Suprapubic skin (tissue), 4 donors: ENCODE data around the gene TMUB1. TPM values are rescaled to one million over a fixed set of nuclear protein-coding genes. Genes with fewer than 3 reads are reported as not detected.
A peak's percentile ranks its signal among the peaks of the same experiment; 100 is the strongest.

Experiments used
- DNase-seq, 2 donors: peaks; one replicate each; pipeline ENCODE4 v3.0.0-alpha.2; 2019; ENCODE audit warnings: low spot score in 2 of 2
- H3K27ac ChIP-seq: fragments of 200-600 bp; sonication (generic); one replicate; pipeline ENCODE4 v1.5.1; 2019
- H3K27me3 ChIP-seq: fragments of 200-600 bp; sonication (generic); one replicate; pipeline ENCODE4 v1.5.1; 2019
- H3K36me3 ChIP-seq: fragments of 200-600 bp; sonication (generic); one replicate; pipeline ENCODE4 v1.5.1; 2019
- H3K4me1 ChIP-seq: fragments of 200-600 bp; sonication (generic); one replicate; pipeline ENCODE4 v1.5.1; 2019
- H3K4me3 ChIP-seq: fragments of 200-600 bp; sonication (generic); one replicate; pipeline ENCODE4 v1.5.1; 2019; ENCODE audit warnings: mild to moderate bottlenecking
- H3K9me3 ChIP-seq: fragments of 200-600 bp; sonication (generic); one replicate; pipeline ENCODE4 v1.5.1; 2019
- EP300 ChIP-seq: sonication (generic); formaldehyde crosslinking; IDR thresholded peaks from one replicate; pipeline ENCODE4 v1.6.1; 2017; ENCODE audit warnings: antibody characterized with exemption
- POLR2A ChIP-seq, 2 donors: fragments of 450-650 bp; IDR thresholded peaks; one replicate each; pipeline ENCODE4 v1.6.1; 2017; ENCODE audit warnings: antibody characterized with exemption in 2 of 2, mild to moderate bottlenecking in 2 of 2, moderate library complexity in 2 of 2
- POLR2AphosphoS5 ChIP-seq, 3 donors: sonication (generic); formaldehyde crosslinking; IDR thresholded peaks; one replicate each; pipeline ENCODE4 v1.6.1; 2017; ENCODE audit warnings: antibody characterized with exemption in 3 of 3
- whole genome bisulfite sequencing: methylation state at CpG from one replicate; pipeline ENCODE4 v1.1.5; 2018; 5-methylcytosine and 5-hydroxymethylcytosine counted together
- total RNA-seq, 4 donors: library from RNA; depleted of rRNA; stranded (reverse); fragments of >200 nt; gene quantifications; one replicate each; pipeline ENCODE4 v1.1.0, GENCODE V29; 2016
- TF ChIP-seq, protein P1 (sequence below), 2 donors: fragments of 200-600 bp in 1 of 2; fragments of 450-650 bp in 1 of 2; sonication (generic) in 1 of 2; IDR thresholded peaks; one replicate each; pipeline ENCODE4 v1.5.1; 2016 to 2019; ENCODE audit warnings: antibody characterized with exemption in 2 of 2, mild to moderate bottlenecking in 1 of 2, moderate library complexity in 1 of 2

Gene TMUB1
- total RNA-seq, 4 donors from 2014 or later, result 32.5 to 50.3 (median 45.7) TPM

DNA sequence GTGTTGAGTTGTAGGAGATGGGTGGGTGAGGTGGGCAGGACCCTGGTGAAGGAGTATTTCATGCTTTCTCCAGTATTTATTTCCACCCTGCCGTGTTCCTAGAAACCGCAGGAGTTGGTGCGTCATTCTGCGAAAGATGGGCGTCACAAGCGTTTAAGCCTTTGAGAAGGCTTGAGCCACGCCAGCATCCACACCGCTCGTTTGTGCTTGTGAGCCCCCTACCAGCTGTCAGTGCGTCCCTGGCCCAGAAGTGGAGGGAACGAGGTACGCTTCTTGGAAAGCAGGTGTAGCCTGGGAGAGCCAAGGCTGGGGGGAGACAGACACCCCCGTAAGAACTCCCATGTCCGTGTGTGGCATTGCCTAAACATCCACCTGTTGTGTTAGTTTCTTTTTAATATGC, 8.7 kb upstream of the TMUB1 start:
- no peak overlapping the region for H3K4me3 ChIP-seq
- peaks cover 52% of the 10 kb centered on the region for H3K4me1 ChIP-seq
- TF ChIP-seq, protein P1, sequence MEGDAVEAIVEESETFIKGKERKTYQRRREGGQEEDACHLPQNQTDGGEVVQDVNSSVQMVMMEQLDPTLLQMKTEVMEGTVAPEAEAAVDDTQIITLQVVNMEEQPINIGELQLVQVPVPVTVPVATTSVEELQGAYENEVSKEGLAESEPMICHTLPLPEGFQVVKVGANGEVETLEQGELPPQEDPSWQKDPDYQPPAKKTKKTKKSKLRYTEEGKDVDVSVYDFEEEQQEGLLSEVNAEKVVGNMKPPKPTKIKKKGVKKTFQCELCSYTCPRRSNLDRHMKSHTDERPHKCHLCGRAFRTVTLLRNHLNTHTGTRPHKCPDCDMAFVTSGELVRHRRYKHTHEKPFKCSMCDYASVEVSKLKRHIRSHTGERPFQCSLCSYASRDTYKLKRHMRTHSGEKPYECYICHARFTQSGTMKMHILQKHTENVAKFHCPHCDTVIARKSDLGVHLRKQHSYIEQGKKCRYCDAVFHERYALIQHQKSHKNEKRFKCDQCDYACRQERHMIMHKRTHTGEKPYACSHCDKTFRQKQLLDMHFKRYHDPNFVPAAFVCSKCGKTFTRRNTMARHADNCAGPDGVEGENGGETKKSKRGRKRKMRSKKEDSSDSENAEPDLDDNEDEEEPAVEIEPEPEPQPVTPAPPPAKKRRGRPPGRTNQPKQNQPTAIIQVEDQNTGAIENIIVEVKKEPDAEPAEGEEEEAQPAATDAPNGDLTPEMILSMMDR (IDR thresholded peaks at IDR 0.05), result no peak
- TF ChIP-seq POLR2A (IDR thresholded peaks at IDR 0.05), result no peak
- TF ChIP-seq POLR2AphosphoS5 (IDR thresholded peaks at IDR 0.05), result no peak
- no peak for TF ChIP-seq EP300
- WGBS, result 92% methylated on average over 14 of the region's 14 CpGs
- no peaks in the 10 kb centered on the region for H3K36me3 ChIP-seq
- no peaks in the 10 kb centered on the region for H3K27me3 ChIP-seq
- H3K27ac ChIP-seq, result no peak overlapping the region
- no peak for DNase-seq
- H3K9me3 ChIP-seq, result no peaks in the 10 kb centered on the region

DNA sequence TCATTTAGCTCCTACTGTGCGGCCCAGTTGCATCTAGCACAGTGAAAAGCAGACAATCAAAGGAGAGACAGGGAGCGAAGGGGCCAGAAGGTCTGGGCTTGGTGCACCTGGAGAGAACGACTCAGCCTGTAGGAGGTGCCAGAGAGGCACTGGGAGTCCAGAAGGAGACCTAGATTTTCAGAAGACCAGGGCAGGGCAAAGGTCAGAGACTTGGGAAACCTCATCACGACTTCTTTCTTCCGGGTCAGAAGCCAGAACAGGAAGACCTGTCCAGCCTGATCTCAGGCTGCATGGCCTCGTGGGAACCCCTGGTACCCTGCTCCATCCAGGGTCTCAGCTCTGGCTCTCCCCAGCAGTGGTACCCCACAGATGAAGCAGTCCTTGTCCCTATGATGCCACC, 8.1 kb upstream of the TMUB1 start:
- TF ChIP-seq POLR2AphosphoS5 (IDR thresholded peaks at IDR 0.05), result no peak
- TF ChIP-seq, protein P1 (IDR thresholded peaks at IDR 0.05), result peak in 1 of 2 donors; percentile 56
- TF ChIP-seq EP300, result no peak
- no peaks in the 10 kb centered on the region for H3K9me3 ChIP-seq
- H3K4me1 ChIP-seq, result peaks cover 52% of the 10 kb centered on the region
- 67% methylated on average over 5 of the region's 6 CpGs for WGBS
- H3K4me3 ChIP-seq, result no peak overlapping the region
- H3K27ac ChIP-seq, result no peak overlapping the region
- DNase-seq, result no peak
- H3K36me3 ChIP-seq, result no peaks in the 10 kb centered on the region
- no peaks in the 10 kb centered on the region for H3K27me3 ChIP-seq

DNA sequence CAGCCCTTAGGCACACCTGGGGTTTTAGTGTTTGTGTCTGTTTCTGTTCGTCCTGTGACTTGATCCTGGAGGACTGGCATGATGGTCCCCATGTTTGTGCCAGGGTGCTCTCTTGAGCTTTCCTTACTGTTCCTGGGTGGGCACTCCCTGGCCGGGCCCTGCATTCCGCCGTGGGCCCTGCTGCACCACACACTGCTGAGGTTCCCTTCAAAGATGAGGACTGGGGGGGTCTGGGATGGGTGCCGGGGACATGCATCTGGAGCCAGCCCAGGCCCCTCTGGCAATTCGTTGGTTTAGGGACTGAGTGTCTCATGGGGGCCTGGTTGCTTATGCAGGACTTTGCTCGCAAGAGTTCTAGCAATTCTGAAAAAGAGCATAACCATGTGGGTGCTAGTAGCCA, 7.7 kb upstream of the TMUB1 start:
- no peak overlapping the region for H3K27ac ChIP-seq
- H3K9me3 ChIP-seq, result no peaks in the 10 kb centered on the region
- peaks cover 53% of the 10 kb centered on the region for H3K4me1 ChIP-seq
- 83% methylated on average over 6 of the region's 7 CpGs for WGBS
- H3K36me3 ChIP-seq, result no peaks in the 10 kb centered on the region
- peak in 1 of 2 donors; percentile 59 for DNase-seq
- no peaks in the 10 kb centered on the region for H3K27me3 ChIP-seq
- no peak for TF ChIP-seq POLR2AphosphoS5 (IDR thresholded peaks at IDR 0.05)
- TF ChIP-seq POLR2A (IDR thresholded peaks at IDR 0.05), result no peak
- TF ChIP-seq EP300, result no peak
- TF ChIP-seq, protein P1 (IDR thresholded peaks at IDR 0.05), result no peak
- no peak overlapping the region for H3K4me3 ChIP-seq

DNA sequence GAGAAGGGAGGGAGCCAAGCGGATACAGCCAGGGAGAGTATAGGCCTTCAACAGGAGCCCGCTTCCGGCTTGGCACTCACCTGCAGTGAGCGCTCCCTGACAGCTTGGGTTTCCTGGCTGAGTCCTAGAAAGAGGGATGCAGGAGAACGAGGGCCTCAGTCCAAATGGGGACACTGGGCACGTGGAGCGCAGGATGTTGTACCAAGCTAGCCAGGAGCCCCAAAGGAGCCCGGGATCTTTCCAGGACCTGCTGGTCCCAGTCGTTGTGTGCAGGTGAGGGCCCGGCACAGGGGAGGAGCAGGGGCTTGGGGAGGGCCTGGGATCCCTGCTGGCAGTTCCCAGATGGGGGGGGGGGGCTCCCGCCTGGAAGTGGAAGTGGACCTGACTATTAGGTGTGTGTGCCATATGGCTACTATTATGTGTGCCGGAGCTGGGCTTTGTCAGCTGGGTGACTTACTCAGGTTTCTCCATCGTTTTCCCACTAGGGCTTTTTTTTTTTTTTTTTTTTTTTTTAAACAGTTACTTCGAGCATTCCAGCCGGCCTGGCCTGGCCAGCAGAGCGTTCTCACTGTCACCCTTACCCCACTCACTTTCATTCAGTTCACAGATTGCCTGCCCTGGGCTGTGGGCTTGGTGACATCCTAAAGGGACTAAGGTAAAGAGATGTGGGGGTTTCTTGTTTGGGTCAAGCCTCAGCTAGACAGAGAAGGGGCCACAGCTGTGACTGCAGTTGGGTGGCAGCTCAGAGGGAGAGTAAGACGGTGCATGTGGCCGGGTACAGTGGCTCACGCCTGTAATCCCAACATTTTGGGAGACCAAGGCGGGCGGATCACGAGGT, 6.8 kb upstream of the TMUB1 start:
- WGBS, result 74% methylated on average over 21 of the region's 22 CpGs
- DNase-seq, result peak in 1 of 2 donors; percentile 72
- H3K36me3 ChIP-seq, result no peaks in the 10 kb centered on the region
- H3K4me1 ChIP-seq, result peaks cover 60% of the 10 kb centered on the region
- H3K27me3 ChIP-seq, result no peaks in the 10 kb centered on the region
- no peak for TF ChIP-seq POLR2A (IDR thresholded peaks at IDR 0.05)
- TF ChIP-seq POLR2AphosphoS5 (IDR thresholded peaks at IDR 0.05), result no peak
- TF ChIP-seq, protein P1 (IDR thresholded peaks at IDR 0.05), result no peak
- no peak for TF ChIP-seq EP300
- H3K27ac ChIP-seq, result peak overlapping the region; percentile 88
- peak overlapping the region; percentile 62 for H3K4me3 ChIP-seq
- no peaks in the 10 kb centered on the region for H3K9me3 ChIP-seq

DNA sequence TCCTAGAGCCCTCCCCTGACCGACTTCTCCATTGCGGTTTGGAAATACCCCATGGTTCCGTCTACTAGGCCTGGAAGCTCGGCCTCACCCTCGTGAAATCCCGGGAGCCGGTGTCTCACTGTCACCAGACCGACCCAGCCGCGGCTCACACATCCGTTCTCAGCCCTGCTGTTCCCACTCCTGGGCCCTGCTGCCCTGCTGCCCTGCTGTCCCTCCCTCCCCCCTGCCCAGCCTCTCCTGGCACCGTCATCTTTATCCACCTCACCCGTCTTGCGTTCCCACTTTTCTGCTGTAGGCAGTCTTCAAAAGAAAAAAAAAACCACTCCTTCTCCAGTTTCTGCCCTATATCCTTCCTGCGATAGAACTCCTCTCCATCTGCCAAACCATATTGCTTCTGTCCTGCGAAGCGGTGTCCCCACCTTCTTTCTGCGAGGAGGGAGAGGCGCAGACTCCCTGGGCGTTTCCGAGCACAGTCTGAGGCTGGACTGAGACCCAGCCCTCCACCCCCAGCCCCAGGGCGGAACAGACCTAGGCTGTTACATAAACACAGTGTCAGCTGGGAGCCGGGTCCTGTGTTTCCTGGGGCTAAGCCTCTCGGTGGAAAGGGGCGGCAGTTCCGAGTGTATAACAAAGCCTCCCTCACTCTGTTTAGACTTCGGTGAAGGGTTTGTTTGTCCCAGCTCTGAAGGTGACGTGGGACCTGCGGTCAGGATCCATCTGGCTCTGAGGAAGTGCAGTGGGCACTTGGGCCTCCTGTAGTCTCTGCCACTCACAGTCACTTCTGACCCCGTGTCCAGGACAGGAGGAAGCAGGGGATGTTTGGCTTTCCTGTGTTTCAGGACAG, 5.8 kb upstream of the TMUB1 start:
- Histone ChIP-seq H3K9me3 (no peaks in the 10 kb centered on the region), H3K4me1 (peaks cover 59% of the 10 kb centered on the region), H3K27me3 (no peaks in the 10 kb centered on the region), H3K27ac (peak overlapping the region; percentile 88), H3K36me3 (no peaks in the 10 kb centered on the region), H3K4me3 (peak overlapping the region; percentile 62)
- TF ChIP-seq, protein P1 (IDR thresholded peaks at IDR 0.05), result no peak
- peak in 2 of 3 donors; percentile 23 to 29 for TF ChIP-seq POLR2AphosphoS5 (IDR thresholded peaks at IDR 0.05)
- WGBS, result 13% methylated on average over 27 of the region's 30 CpGs
- peak; percentile 92 to 93 for DNase-seq
